ENCODE results near the gene ABHD17B.

ABHD17B gene

DNA sequence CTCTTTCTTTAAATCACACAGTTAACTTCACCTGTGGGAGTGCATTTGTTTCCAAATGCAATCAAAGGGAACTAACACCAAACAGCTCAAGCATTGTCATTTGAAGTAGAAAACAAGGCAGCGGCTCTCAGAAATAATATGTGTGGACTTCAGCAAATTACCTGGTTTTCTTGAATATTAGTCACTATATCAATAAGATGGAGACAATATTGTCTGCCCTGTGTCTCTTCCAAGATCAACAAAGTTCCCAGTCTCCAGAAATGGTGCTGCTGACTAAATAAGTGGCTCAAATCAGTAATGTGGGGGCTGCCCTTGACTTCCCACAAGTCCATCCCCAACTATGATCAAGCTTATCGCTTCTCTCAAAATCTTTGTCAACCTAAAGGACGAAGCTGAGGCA, 89.6 kb downstream of the ABHD17B start:
- DNase-seq (ENCODE audit: low read depth in 2 of 2), result no peak

DNA sequence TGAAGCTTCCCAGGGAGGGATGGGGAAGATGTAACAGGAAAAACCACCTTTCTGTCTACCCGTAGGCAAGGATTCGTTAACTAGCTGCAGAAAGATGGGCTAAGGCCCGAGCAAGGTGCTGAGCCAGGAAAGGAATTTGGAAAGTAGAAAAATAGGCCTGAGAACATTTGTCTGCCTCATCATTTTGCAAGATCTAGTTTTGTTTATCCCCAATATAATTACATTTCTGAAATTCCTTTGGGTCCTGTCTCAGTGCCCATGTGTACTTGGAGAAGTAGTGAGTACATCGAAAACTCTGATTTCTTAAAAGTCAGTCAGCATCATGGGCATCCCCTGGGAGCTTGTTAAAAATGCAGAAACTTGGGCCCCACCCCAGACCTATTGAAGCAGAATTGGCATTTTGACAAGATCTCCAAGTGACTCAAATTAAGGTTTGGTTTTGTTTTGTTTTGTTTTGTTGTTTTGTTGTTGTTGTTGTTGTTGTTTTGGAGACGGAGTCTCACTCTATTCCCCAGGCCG, 90.5 kb downstream of the ABHD17B start:
- DNase-seq (ENCODE audit: low read depth in 2 of 2), result no peak

DNA sequence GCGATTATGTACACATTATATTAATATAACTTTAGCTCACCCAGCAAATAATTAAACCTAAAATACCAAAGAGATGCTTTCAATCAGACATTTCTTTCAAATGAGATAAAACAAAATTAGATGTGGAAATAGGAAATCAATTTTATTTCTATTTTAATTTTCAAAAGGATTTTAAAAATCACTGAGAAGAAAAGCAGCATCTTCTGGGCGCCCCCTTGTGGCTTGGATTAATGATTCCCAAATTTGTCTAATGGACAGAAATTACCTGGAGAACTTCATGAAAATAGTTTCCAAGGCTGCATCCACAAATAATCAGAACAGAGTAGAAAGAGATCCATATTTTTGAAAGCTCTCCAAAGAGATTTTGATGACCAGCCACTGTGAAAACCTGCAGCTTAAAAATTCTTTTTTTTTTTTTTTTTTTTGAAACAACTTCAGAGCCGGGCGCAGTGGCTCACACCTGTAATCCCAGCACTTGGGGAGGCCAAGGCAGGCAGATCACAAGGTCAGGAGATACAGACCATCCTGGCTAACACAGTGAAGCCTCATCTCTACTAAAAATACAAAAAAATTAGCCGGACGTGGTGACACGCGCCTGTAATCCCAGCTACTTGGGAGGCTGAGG, 91.8 kb downstream of the ABHD17B start:
- peak; percentile 28 to 55 for DNase-seq (ENCODE audit: low read depth in 2 of 2)

DNA sequence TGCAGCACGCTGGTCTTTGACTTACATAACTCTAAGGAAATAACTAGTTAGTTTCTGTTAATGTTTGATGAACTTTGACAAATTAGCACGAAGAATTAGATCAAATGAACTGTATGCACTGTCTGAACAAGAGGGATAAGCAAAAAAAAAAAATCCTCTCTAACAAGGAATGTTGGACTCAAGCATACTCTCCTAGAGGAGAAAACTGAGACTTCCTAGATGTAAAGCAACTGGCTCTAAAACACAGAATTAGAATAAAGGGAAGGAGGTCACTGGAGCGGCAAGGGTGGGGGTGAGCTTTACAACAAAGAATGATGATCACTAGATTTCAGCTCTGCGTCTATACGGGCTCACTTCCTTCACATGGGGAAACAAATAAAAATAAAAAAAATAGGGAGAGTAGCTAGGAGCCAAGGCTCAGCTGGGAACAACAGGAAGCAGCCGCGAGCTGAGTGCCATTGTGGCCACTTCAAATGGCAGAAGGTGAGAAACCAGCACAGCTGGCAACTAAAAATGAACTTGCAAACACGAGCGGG, 94.0 kb downstream of the ABHD17B start:
- no peak for DNase-seq (ENCODE audit: low read depth in 2 of 2)
